Measurements from ENCODE around the gene TMIGD3. TPM values are rescaled to one million over a fixed set of nuclear protein-coding genes. Genes with fewer than 3 reads are reported as not detected.

The TMIGD3 gene
- total RNA-seq, 2 donors from 2014 or later = 4.7 to 20.0 TPM

GRCh38 chr1:111436726-111437125, 66.7 kb downstream of the TMIGD3 start:
- H3K9me3 ChIP-seq = no peaks in the 10 kb centered on the region
- TF ChIP-seq, protein P1, sequence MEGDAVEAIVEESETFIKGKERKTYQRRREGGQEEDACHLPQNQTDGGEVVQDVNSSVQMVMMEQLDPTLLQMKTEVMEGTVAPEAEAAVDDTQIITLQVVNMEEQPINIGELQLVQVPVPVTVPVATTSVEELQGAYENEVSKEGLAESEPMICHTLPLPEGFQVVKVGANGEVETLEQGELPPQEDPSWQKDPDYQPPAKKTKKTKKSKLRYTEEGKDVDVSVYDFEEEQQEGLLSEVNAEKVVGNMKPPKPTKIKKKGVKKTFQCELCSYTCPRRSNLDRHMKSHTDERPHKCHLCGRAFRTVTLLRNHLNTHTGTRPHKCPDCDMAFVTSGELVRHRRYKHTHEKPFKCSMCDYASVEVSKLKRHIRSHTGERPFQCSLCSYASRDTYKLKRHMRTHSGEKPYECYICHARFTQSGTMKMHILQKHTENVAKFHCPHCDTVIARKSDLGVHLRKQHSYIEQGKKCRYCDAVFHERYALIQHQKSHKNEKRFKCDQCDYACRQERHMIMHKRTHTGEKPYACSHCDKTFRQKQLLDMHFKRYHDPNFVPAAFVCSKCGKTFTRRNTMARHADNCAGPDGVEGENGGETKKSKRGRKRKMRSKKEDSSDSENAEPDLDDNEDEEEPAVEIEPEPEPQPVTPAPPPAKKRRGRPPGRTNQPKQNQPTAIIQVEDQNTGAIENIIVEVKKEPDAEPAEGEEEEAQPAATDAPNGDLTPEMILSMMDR (IDR thresholded peaks at IDR 0.05) = no peak
- peaks cover 20% of the 10 kb centered on the region for H3K36me3 ChIP-seq
- H3K4me3 ChIP-seq = no peak overlapping the region
- DNase-seq (ENCODE audit: low spot score) (no peak), ATAC-seq (ENCODE audit: insufficient number of reproducible peaks, low FRiP score, low read depth) (no peak)
- H3K27me3 ChIP-seq (replicated peaks; ENCODE audit: insufficient read depth) = no peaks in the 10 kb centered on the region
- no peak overlapping the region for H3K27ac ChIP-seq
- H3K4me1 ChIP-seq (ENCODE audit: control insufficient read depth in 1 of 2, low read depth in 2 of 2) = no peaks in the 10 kb centered on the region

Other genes with a start within 250 kb of the TMIGD3 start
- gene CHIA, start 212.8 kb downstream of the TMIGD3 start, total RNA-seq = not detected
- 10 to 100 TPM in 1 of 2 donors, 1 to 10 TPM in 1; 1.6 to 11.5 TPM for gene OVGP1, start 75.9 kb downstream of the TMIGD3 start, total RNA-seq
- 10 to 100 TPM; 24.9 to 40.6 TPM for gene WDR77, start 54.4 kb downstream of the TMIGD3 start, total RNA-seq
- gene ATP5PB, start 54.2 kb downstream of the TMIGD3 start, total RNA-seq = 10 to 100 TPM; 92.1 to 99.9 TPM
- gene C1orf162, start 29.6 kb downstream of the TMIGD3 start, total RNA-seq = 10 to 100 TPM; 27.5 to 31.4 TPM
- gene ADORA3, start within 50 bp of the TMIGD3 start, total RNA-seq = 10 to 100 TPM in 1 of 2 donors, 1 to 10 TPM in 1; 6.2 to 29.5 TPM
- 10 to 100 TPM; 67.4 to 75.0 TPM for gene RAP1A, start 116.2 kb upstream of the TMIGD3 start, total RNA-seq
- gene INKA2, start 235.8 kb upstream of the TMIGD3 start, total RNA-seq = 1 to 10 TPM; 3.8 to 7.3 TPM